ENCODE measurements around the gene PLEKHG2. TPM values are rescaled to one million over a fixed set of nuclear protein-coding genes. Genes with fewer than 3 reads are reported as not detected.
A peak's percentile ranks its signal among the peaks of the same experiment; 100 is the strongest.

Gene PLEKHG2
- total RNA-seq, 2 experiments from 2014 or later: 74.4 to 77.9 TPM

DNA sequence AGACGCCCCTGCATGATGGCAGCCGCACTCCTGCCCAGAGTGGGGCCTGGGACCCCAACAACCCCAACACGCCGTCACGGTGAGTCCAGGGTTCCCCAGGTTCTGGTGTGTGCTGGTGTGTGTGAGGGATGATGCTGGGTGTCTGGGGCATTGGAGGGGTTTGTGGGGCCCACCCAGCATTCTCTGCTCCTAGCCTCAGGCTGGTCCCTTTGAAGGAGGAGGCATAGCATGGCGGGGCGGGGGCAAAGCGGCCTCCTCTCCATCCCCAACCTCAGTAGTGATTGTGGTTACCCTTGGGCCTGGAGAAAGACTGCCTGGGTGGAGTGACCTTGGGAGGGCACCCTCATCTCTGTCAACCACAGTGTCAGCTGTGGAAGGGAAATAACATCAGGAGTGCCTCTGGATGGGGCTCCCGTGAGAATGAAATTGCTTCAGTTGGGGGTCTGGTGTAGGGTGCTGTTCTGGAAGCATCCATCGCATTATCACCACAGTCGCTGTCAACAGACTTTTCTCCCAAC is 61.0 kb downstream of the PLEKHG2 start:
- H3K27ac Mint-ChIP-seq: no peak overlapping the region
- H3K27me3 Mint-ChIP-seq: no peaks in the 10 kb centered on the region
- DNase-seq: no peak
- ChIA-PET CTCF (interaction anchor here (0.7 to 2.0 kb wide), 10 partner anchors 8 to 63 kb away, joined by 3 to 7 read pairs (median 4); no protein-coding TSS in a partner anchor), POLR2A (no interaction called here)
- H3K36me3 Mint-ChIP-seq (ENCODE audit: low read depth): peaks cover 58% of the 10 kb centered on the region
- no peaks in the 10 kb centered on the region for H3K9me3 Mint-ChIP-seq
- no peak overlapping the region for H3K4me3 Mint-ChIP-seq
- H3K4me1 Mint-ChIP-seq: peaks cover 9% of the 10 kb centered on the region

DNA sequence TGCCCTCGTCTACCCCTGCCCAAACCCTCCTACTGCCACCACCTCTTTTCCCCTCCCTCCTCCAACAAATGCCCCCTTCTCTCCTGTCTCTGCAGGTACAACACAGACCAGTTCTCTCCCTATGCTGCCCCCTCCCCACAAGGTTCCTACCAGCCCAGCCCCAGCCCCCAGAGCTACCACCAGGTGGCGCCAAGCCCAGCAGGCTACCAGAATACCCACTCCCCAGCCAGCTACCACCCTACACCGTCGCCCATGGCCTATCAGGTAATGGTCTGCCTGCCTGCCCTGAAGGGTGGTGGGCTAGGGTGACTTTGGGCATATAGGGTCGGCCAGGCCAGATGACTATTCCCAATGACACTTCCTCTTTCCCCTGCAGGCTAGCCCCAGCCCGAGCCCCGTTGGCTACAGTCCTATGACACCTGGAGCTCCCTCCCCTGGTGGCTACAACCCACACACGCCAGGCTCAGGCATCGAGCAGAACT is 61.7 kb downstream of the PLEKHG2 start:
- H3K27me3 Mint-ChIP-seq: no peaks in the 10 kb centered on the region
- H3K36me3 Mint-ChIP-seq (ENCODE audit: low read depth): peaks cover 54% of the 10 kb centered on the region

DNA sequence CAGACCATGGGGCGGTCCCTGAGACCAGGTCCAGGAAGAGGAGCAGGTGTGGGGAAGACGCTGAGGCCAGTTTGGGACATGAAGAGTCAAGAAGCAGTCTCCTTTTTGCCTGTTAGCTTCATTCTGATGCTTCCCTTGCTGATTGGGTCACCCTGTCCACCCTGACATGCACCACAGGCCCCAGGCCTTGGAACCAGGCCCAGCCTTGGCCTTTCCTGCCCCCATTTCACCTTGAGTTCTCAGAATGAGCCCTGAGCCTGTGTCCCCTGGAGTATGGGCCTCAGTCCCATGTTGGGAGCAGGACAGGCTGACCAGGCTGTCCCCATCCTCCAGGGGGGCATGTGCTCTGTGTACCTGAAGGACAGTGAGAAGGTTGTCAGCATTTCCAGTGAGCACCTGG is 63.3 kb downstream of the PLEKHG2 start:
- ChIA-PET POLR2A (no interaction called here), CTCF (interaction anchor here (1.2 kb wide), 1 partner anchor 33 kb away, joined by 3 read pairs; no protein-coding TSS in a partner anchor)
- Mint-ChIP-seq H3K4me1 (peaks cover 23% of the 10 kb centered on the region), H3K36me3 (ENCODE audit: low read depth) (peaks cover 39% of the 10 kb centered on the region), H3K27me3 (no peaks in the 10 kb centered on the region), H3K9me3 (no peaks in the 10 kb centered on the region), H3K4me3 (no peak overlapping the region), H3K27ac (no peak overlapping the region)
- DNase-seq: no peak

More for the DNA sequence above, 61.7 kb downstream of the PLEKHG2 start:
- Mint-ChIP-seq H3K9me3 (no peaks in the 10 kb centered on the region), H3K27ac (no peak overlapping the region), H3K4me3 (no peak overlapping the region), H3K4me1 (peaks cover 11% of the 10 kb centered on the region)
- ChIA-PET POLR2A (no interaction called here), CTCF (interaction anchor here (0.7 to 2.0 kb wide), 15 partner anchors 8 to 76 kb away, joined by 3 to 7 read pairs (median 4); partner anchors contain the start of gene EID2B)
- DNase-seq: peak; percentile 76

Small RNA genes within 50 kb of the gene (microRNA-seq; reads per million reads assigned to microRNA genes)
- not detected for gene MIR4530 (ENCODE audit: borderline microRNAs expressed, borderline replicate concordance)

Other genes with a start within 250 kb of the PLEKHG2 start
- not detected for gene NCCRP1, start 215.7 kb upstream of the PLEKHG2 start, total RNA-seq
- gene SYCN, start 208.4 kb upstream of the PLEKHG2 start, total RNA-seq: not detected
- gene IFNL3, start 167.7 kb upstream of the PLEKHG2 start, total RNA-seq: not detected
- not detected for gene IFNL4, start 163.8 kb upstream of the PLEKHG2 start, total RNA-seq
- not detected for gene IFNL2, start 144.3 kb upstream of the PLEKHG2 start, total RNA-seq
- not detected for gene IFNL1, start 116.3 kb upstream of the PLEKHG2 start, total RNA-seq
- 1 to 10 TPM; 6.4 to 6.5 TPM for gene LRFN1, start 91.8 kb upstream of the PLEKHG2 start, total RNA-seq
- 100 to 1,000 TPM; 577 to 668 TPM for gene GMFG, start 76.6 kb upstream of the PLEKHG2 start, total RNA-seq
- gene SAMD4B, start 70.2 kb upstream of the PLEKHG2 start, total RNA-seq: 10 to 100 TPM; 40.2 to 45.6 TPM
- gene PAF1, start 21.6 kb upstream of the PLEKHG2 start, total RNA-seq: 10 to 100 TPM; 43.8 to 44.5 TPM
- 10 to 100 TPM; 34.9 to 40.1 TPM for gene MED29, start 21.3 kb upstream of the PLEKHG2 start, total RNA-seq
- gene ZFP36, start 5.8 kb upstream of the PLEKHG2 start, total RNA-seq: 10 to 100 TPM; 92.5 to 93.4 TPM
- gene RPS16, start 23.3 kb downstream of the PLEKHG2 start, total RNA-seq: 1,000 to 10,000 TPM; 2,465 to 3,009 TPM
- gene SUPT5H, start 32.9 kb downstream of the PLEKHG2 start, total RNA-seq: 100 to 1,000 TPM; 144 to 150 TPM
- gene TIMM50, start 68.2 kb downstream of the PLEKHG2 start, total RNA-seq: 10 to 100 TPM; 45.7 to 56.8 TPM
- gene DLL3, start 86.3 kb downstream of the PLEKHG2 start, total RNA-seq: under 1 TPM in 1 of 2 experiments, not detected in 1; 0.35 TPM
- gene SELENOV, start 102.5 kb downstream of the PLEKHG2 start, total RNA-seq: not detected
- 1 to 10 TPM; 3.4 to 5.1 TPM for gene EID2B, start 120.2 kb downstream of the PLEKHG2 start, total RNA-seq
- gene EID2, start 127.5 kb downstream of the PLEKHG2 start, total RNA-seq: 10 to 100 TPM; 17.2 to 20.3 TPM
- not detected for gene LGALS13, start 189.9 kb downstream of the PLEKHG2 start, total RNA-seq
- not detected for gene LGALS16, start 243.2 kb downstream of the PLEKHG2 start, total RNA-seq